GM10248 (cell line): ENCODE measurements around the gene PCSK6.

Experiments
- CTCF ChIA-PET: fragments of 300-600 bp; sonication (Branson Sonifier 250); formaldehyde crosslinking; extraction: SDS; loops from one replicate; lab custom pipeline; 2021; ENCODE audit warnings: antibody characterized with exemption; lab: Yijun Ruan, JAX
- POLR2A ChIA-PET: fragments of 350-650 bp; sonication (Branson Sonifier 250); formaldehyde crosslinking; extraction: SDS; loops from one replicate; lab custom pipeline; 2020; ENCODE audit warnings: antibody characterized with exemption; lab: Yijun Ruan, JAX
- DNase-seq: peaks from one replicate; pipeline ENCODE4 v3.0.0; 2012; ENCODE audit errors: extremely low spot score
- CTCF ChIP-seq: IDR thresholded peaks from 2 replicates; pipeline ENCODE4 v1.5.1; 2012; ENCODE audit warnings: mild to moderate bottlenecking, low read depth; ENCODE audit errors: extremely low read depth, missing control alignments, control extremely low read depth

The PCSK6 gene

GRCh38 chr15:101355678-101356464, 133.6 kb downstream of the PCSK6 start:
- no peak for TF ChIP-seq CTCF
- CTCF ChIA-PET, result interaction anchor here (1.0 kb wide), 1 partner anchor 12 kb away, joined by 3 read pairs; no protein-coding TSS in a partner anchor
- POLR2A ChIA-PET, result no interaction called here
- DNase-seq, result no peak

GRCh38 chr15:101354891-101355623, 134.4 kb downstream of the PCSK6 start:
- ChIA-PET CTCF (no interaction called here), POLR2A (no interaction called here)
- no peak for TF ChIP-seq CTCF
- DNase-seq, result no peak

GRCh38 chr15:101353240-101353639, 136.3 kb downstream of the PCSK6 start:
- CTCF ChIA-PET, result no interaction called here
- no peak for TF ChIP-seq CTCF
- POLR2A ChIA-PET, result no interaction called here
- no peak for DNase-seq

GRCh38 chr15:101351736-101352135, 137.8 kb downstream of the PCSK6 start:
- POLR2A ChIA-PET, result no interaction called here
- DNase-seq, result no peak
- CTCF ChIA-PET, result no interaction called here
- no peak for TF ChIP-seq CTCF

GRCh38 chr15:101349047-101349951, 140.2 kb downstream of the PCSK6 start:
- CTCF ChIA-PET, result interaction anchor here (1.1 to 2.1 kb wide), 2 partner anchors 11 to 13 kb away, joined by 3 to 6 read pairs; no protein-coding TSS in a partner anchor
- TF ChIP-seq CTCF, result no peak
- no peak for DNase-seq
- POLR2A ChIA-PET, result no interaction called here

- ChIA-PET CTCF (interaction anchor here (1.1 to 2.1 kb wide), 2 partner anchors 10 to 13 kb away, joined by 3 to 6 read pairs; no protein-coding TSS in a partner anchor), POLR2A (no interaction called here)
- DNase-seq, result no peak
- TF ChIP-seq CTCF, result no peak
Observed at GRCh38 chr15:101348643-101349042, 140.9 kb downstream of the PCSK6 start.
